Mammary epithelial cell (primary cell): ENCODE results near the gene IRF9.

Experiments
- CTCF ChIP-seq, 2 donors: IDR thresholded peaks in 1 of 2; conservative IDR thresholded peaks in 1 of 2; 2 replicates each; pipeline ENCODE4 v1.5.1; 2011 to 2012; ENCODE audit warnings: inconsistent platforms in 2 of 2, low read length in 2 of 2, mild to moderate bottlenecking in 2 of 2, control low read depth in 1 of 2, low read depth in 1 of 2; ENCODE audit not compliant: insufficient read depth in 1 of 2; ENCODE audit errors: extremely low read depth in 1 of 2
- EZH2 ChIP-seq: IDR thresholded peaks from 2 replicates; pipeline ENCODE4 v1.6.1; 2012; ENCODE audit warnings: low read length, inconsistent platforms, borderline replicate concordance

GRCh38 chr14:24143511-24143910, 17.6 kb upstream of the IRF9 start:
- no peak for TF ChIP-seq CTCF (conservative IDR thresholded peaks at IDR 0.05 in 1 of 2, IDR thresholded peaks at IDR 0.05 in 1 of 2; ENCODE audit: extremely low read depth in 1 of 2, insufficient read depth in 1 of 2, low read depth in 1 of 2, low read length in 2 of 2)
- no peak for TF ChIP-seq EZH2
